ENCODE data around the gene TIMM17A.

GRCh38 chr1:201988601-201989000 lies 33.3 kb downstream of the TIMM17A start:
- no peak for TF ChIP-seq CTCF (conservative IDR thresholded peaks at IDR 0.05; ENCODE audit: low read depth, low read length)
- TF ChIP-seq EZH2 (IDR thresholded peaks at IDR 0.05; ENCODE audit: borderline replicate concordance, low read depth, low read length, poor library complexity, severe bottlenecking) = no peak
